Astrocyte (in vitro differentiated cells and primary cell): ENCODE measurements around the gene ATP5MK. TPM values are rescaled to one million over a fixed set of nuclear protein-coding genes. Genes with fewer than 3 reads are reported as not detected.

Experiments
- DNase-seq: peaks from one replicate; pipeline ENCODE4 v3.0.0-alpha.2; 2010; ENCODE audit warnings: low read depth
- FAIRE-seq: peaks from 2 replicates; lab custom pipeline; 2011; peaks lifted over from hg19 to GRCh38; lab: Jason Lieb, UNC
- H2AFZ ChIP-seq: 2 replicates; pipeline ENCODE4 v1.6.0; 2012; ENCODE audit warnings: low read depth, low read length, inconsistent platforms
- H3K27ac ChIP-seq: 2 replicates; pipeline ENCODE4 v1.5.1; 2011; ENCODE audit warnings: low read depth, low read length, inconsistent platforms
- H3K27me3 ChIP-seq: 2 replicates; pipeline ENCODE4 v1.6.0; 2011; ENCODE audit warnings: low read length, inconsistent platforms; ENCODE audit not compliant: insufficient read depth
- H3K36me3 ChIP-seq: 2 replicates; pipeline ENCODE4 v1.5.1; 2011; ENCODE audit warnings: low read length, inconsistent platforms; ENCODE audit not compliant: insufficient read depth
- H3K4me1 ChIP-seq: 2 replicates; pipeline ENCODE4 v1.5.1; 2011; ENCODE audit warnings: low read length, inconsistent platforms; ENCODE audit not compliant: insufficient read depth
- H3K4me2 ChIP-seq: 2 replicates; pipeline ENCODE4 v1.6.0; 2012; ENCODE audit warnings: low read length, inconsistent platforms
- H3K4me3 ChIP-seq: 2 replicates; pipeline ENCODE4 v1.5.1; 2011; ENCODE audit warnings: low read depth, mild to moderate bottlenecking, low read length, inconsistent platforms; ENCODE audit not compliant: insufficient read depth
- H3K79me2 ChIP-seq: 2 replicates; pipeline ENCODE4 v1.6.0; 2012; ENCODE audit warnings: mild to moderate bottlenecking, low read length, inconsistent platforms; ENCODE audit not compliant: insufficient read depth
- H3K9ac ChIP-seq: 2 replicates; pipeline ENCODE4 v1.6.0; 2012; ENCODE audit warnings: mild to moderate bottlenecking, low read length, inconsistent platforms
- H3K9me3 ChIP-seq: 2 replicates; pipeline ENCODE4 v1.5.1; 2012; ENCODE audit warnings: low read depth, mild to moderate bottlenecking, low read length, inconsistent platforms; ENCODE audit not compliant: insufficient read depth
- H4K20me1 ChIP-seq: 2 replicates; pipeline ENCODE4 v1.6.0; 2012; ENCODE audit warnings: low read length, inconsistent platforms; ENCODE audit not compliant: insufficient read depth
- H3K27ac Mint-ChIP-seq: one replicate; pipeline ENCODE4 v1.8.0; 2021; ENCODE audit warnings: mild to moderate bottlenecking, mixed read lengths; ENCODE audit not compliant: unreplicated experiment
- H3K27me3 Mint-ChIP-seq: one replicate; pipeline ENCODE4 v1.8.0; 2021; ENCODE audit warnings: low read depth, mixed read lengths; ENCODE audit not compliant: unreplicated experiment
- H3K36me3 Mint-ChIP-seq: one replicate; pipeline ENCODE4 v1.8.0; 2021; ENCODE audit warnings: low read depth, mixed read lengths; ENCODE audit not compliant: unreplicated experiment
- H3K4me1 Mint-ChIP-seq: one replicate; pipeline ENCODE4 v1.8.0; 2021; ENCODE audit warnings: low read depth, mixed read lengths; ENCODE audit not compliant: unreplicated experiment
- H3K4me3 Mint-ChIP-seq: one replicate; pipeline ENCODE4 v1.8.0; 2021; ENCODE audit warnings: mild to moderate bottlenecking, moderate library complexity, mixed read lengths; ENCODE audit not compliant: unreplicated experiment
- H3K9me3 Mint-ChIP-seq: one replicate; pipeline ENCODE4 v1.8.0; 2021; ENCODE audit warnings: mild to moderate bottlenecking, mixed read lengths; ENCODE audit not compliant: unreplicated experiment
- CTCF ChIP-seq: IDR thresholded peaks from 2 replicates; pipeline ENCODE4 v1.5.1; 2011; ENCODE audit warnings: low read depth, mild to moderate bottlenecking, inconsistent platforms, low read length, moderate library complexity; ENCODE audit not compliant: insufficient read depth
- EZH2 ChIP-seq: IDR thresholded peaks from 2 replicates; pipeline ENCODE4 v1.6.1; 2012; ENCODE audit warnings: mild to moderate bottlenecking, low read length, inconsistent platforms; ENCODE audit not compliant: insufficient read depth
- total RNA-seq: library from RNA; stranded (reverse); gene quantifications from 2 replicates; pipeline ENCODE4 v1.2.1, GENCODE V29; 2021

Gene ATP5MK
- total RNA-seq, 1 donor from 2014 or later, result 463 TPM

- H3K4me1 Mint-ChIP-seq, result no peaks in the 10 kb centered on the region
Measured at GRCh38 chr10:103416436-103417147, 20.3 kb upstream of the ATP5MK start.

DNA sequence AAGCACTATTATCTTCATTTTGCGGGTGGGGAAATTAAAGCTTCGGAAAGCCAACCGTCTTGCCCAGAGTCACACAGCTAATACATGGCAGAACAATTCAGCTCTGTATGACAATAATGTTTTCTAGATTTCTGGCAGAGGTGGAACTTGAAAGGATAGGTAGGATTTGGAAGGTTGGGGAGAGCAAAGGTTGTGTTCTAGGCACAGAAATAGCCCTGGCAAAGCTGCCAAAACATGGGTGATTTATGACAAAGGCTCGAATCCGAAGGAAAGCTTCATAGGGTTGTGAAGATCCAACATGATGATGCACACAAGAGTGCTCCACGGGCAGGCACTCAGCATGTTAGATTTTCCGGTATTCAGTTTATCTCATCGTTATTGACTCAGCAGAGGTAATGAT lies 19.3 kb upstream of the ATP5MK start:
- Histone ChIP-seq H3K4me1 (no peaks in the 10 kb centered on the region), H3K27ac (no peak overlapping the region), H3K79me2 (no peaks in the 10 kb centered on the region), H3K27me3 (no peaks in the 10 kb centered on the region), H3K9me3 (no peaks in the 10 kb centered on the region), H4K20me1 (peaks cover 61% of the 10 kb centered on the region), H2AFZ (no peak overlapping the region), H3K4me3 (no peak overlapping the region), H3K4me2 (no peak overlapping the region), H3K9ac (no peak overlapping the region), H3K36me3 (peaks cover 72% of the 10 kb centered on the region)
- DNase-seq, result no peak
- Mint-ChIP-seq H3K4me3 (no peak overlapping the region), H3K27ac (no peak overlapping the region), H3K36me3 (peaks cover 23% of the 10 kb centered on the region), H3K27me3 (no peaks in the 10 kb centered on the region), H3K4me1 (no peaks in the 10 kb centered on the region), H3K9me3 (no peaks in the 10 kb centered on the region)
- no peak for FAIRE-seq
- TF ChIP-seq EZH2 (no peak), CTCF (no peak)

More at GRCh38 chr10:103416436-103417147, 20.3 kb upstream of the ATP5MK start:
- peak; percentile 20 for DNase-seq
- peak overlapping the region; percentile 22 for H3K27ac Mint-ChIP-seq
- Histone ChIP-seq H3K36me3 (peaks cover 75% of the 10 kb centered on the region), H3K4me2 (no peak overlapping the region), H3K27me3 (no peaks in the 10 kb centered on the region), H3K9ac (no peak overlapping the region), H3K4me1 (no peaks in the 10 kb centered on the region), H3K4me3 (no peak overlapping the region), H2AFZ (no peak overlapping the region), H3K79me2 (no peaks in the 10 kb centered on the region), H4K20me1 (peaks cover 62% of the 10 kb centered on the region), H3K9me3 (no peaks in the 10 kb centered on the region), H3K27ac (no peak overlapping the region)
- TF ChIP-seq EZH2 (no peak), CTCF (peak; percentile 50)
- H3K36me3 Mint-ChIP-seq, result peaks cover 23% of the 10 kb centered on the region
- no peak overlapping the region for H3K4me3 Mint-ChIP-seq
- H3K27me3 Mint-ChIP-seq, result no peaks in the 10 kb centered on the region
- FAIRE-seq, result no peak
- H3K9me3 Mint-ChIP-seq, result no peaks in the 10 kb centered on the region

GRCh38 chr10:103413564-103413963 lies 17.3 kb upstream of the ATP5MK start:
- Mint-ChIP-seq H3K4me1 (no peaks in the 10 kb centered on the region), H3K36me3 (peaks cover 15% of the 10 kb centered on the region), H3K27ac (no peak overlapping the region), H3K9me3 (no peaks in the 10 kb centered on the region), H3K27me3 (no peaks in the 10 kb centered on the region), H3K4me3 (no peak overlapping the region)
- H3K27me3 ChIP-seq, result no peaks in the 10 kb centered on the region
- no peak overlapping the region for H3K4me2 ChIP-seq
- DNase-seq (no peak), FAIRE-seq (no peak)
- peaks cover 46% of the 10 kb centered on the region for H4K20me1 ChIP-seq
- no peak for TF ChIP-seq CTCF
- TF ChIP-seq EZH2, result no peak
- H3K36me3 ChIP-seq, result peaks cover 65% of the 10 kb centered on the region
- no peaks in the 10 kb centered on the region for H3K79me2 ChIP-seq
- H3K9me3 ChIP-seq, result no peaks in the 10 kb centered on the region
- H3K9ac ChIP-seq, result no peak overlapping the region
- no peak overlapping the region for H3K4me3 ChIP-seq
- no peaks in the 10 kb centered on the region for H3K4me1 ChIP-seq
- no peak overlapping the region for H3K27ac ChIP-seq
- H2AFZ ChIP-seq, result no peak overlapping the region
